ENCODE results near the gene PAX3.
"Not testable (repeated sequence)": the region's sequence is repeated elsewhere in the genome, so short reads cannot be mapped to it uniquely, and the experiment has no call there.

PAX3 gene

DNA sequence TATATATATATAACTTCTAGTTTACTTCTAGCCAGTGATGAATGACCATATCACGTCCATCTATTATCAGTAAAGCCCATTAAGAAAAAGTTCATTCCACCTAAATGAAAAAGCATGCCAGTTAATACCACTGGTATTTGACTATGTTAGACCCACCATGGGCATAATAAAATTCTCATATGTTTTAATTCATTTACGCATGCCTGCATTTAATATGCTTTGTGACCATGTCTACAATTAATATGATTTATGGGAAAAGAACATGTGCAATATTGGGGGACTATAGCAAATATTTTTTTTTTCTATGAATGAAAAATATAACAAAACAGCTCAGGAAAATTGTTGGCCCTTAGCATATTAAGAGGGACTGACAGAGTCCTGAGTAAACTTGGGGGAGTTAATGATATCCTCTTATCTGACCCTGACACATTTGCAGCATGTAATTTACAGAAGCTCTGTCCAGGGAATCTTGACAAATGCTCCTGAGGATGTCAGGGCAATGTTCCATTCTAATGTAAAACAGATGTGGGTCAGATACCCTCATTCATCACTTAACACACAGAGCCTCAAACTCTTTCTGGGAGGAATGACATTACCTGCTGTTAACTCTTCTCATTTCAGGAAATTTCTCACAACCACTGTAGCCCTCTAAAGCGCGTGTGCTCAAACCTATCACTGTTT is 90.6 kb downstream of the PAX3 start:
- FAIRE-seq: no peak

DNA sequence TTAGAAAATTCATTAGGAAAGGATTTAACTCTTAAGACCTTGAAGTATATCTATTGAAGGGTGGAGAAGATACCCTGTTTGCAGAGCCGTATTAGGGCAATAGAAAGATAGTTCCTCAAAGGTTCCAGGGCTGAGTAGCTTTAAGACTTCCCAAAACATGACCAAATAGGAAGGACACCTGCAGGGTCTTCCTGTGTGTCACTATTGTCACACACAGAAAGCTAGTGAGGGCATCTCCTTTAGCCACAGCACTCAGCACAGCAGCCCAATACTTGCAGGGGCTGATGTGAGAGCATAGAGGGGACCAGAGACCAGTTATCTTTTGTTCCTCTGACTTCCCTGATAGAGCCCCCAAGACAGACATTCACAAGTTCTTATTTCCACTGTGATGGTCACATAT is 93.7 kb downstream of the PAX3 start:
- no peak for FAIRE-seq

DNA sequence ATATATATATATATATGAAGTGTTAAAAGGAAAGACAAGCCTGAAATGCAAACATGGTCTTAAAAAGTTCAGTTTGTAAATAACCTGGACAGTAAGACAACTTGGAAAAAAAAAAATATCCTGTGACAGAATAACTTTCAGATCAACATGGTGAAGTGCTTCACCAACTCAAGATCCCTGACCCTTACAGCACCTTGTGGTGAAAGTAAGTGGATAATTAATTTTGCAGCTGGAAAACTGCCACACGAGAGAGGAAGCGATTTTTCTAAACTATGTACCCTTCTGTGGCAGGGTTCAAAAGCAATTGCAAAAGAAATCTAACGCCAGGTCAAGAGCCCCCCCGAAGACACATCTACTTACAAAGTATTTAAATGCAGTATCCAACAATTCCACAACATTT is 95.8 kb downstream of the PAX3 start:
- FAIRE-seq: no peak

DNA sequence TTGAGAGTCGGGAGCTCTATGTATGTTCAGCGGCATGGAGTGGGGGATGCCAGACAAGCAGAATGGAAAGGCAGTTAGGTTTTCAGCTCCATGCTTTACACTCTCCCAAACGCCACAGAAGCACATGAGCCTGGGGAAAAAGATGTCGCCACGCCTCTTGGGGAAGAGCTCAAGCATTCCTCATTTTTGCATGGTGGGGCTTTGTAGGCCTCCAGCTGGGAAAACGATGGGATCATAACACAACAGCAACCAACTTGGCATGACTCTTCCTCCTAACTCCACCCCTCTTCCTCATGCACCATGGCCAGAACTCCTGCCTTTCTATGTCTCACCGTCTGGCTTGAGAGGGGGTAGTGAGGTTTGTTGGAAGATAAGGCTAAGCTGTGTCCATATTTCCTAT is 102.6 kb downstream of the PAX3 start:
- no peak for FAIRE-seq

DNA sequence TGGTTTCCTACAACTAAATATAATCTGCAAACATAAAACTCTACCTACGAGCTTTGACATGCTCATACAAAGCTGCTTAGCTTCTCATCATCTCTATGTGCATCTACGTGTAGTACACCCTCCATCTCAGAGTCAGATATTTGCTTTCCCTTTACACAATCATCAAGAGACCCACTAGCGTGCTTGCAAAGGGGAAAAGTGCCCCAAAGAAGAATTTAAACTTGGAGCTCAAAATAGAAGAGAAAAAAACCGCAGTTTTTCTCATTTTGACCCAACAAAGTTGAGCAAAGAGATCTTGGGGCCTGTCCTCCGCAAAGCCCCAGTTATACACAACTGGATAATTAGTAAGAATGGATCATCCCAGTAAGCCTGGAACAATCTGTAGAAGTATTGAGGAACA is 104.1 kb downstream of the PAX3 start:
- no peak for FAIRE-seq

DNA sequence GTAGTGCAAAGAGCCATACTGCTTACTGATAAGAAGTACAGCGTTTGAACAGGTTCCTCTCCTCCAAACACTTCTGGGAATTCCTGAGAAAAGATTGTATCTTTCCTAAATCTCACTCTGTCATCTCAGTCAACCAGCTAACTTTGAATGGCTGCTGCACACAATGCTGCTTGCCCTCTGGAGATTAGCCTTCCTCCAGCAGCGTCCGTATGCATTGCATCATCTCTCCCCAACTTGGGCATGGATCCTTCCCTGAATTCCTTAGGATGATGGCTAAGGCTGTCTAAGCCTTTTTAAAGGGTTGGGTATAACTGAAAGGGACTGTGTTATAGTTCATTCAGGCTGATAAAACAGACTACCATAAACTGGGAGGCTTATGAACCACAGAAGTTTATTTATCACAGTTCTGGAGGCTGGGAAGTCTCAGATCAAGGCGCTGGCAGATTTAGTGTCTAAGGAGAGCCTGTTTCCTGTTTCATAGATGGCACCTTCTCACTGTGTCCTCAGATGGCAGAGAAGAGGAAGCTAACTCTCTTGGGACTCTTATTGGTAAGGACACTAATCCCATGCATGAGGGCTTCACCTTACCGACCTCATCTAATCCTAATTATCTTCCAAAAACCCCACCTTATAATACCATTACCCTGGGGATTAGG is 105.3 kb downstream of the PAX3 start:
- FAIRE-seq: no peak

DNA sequence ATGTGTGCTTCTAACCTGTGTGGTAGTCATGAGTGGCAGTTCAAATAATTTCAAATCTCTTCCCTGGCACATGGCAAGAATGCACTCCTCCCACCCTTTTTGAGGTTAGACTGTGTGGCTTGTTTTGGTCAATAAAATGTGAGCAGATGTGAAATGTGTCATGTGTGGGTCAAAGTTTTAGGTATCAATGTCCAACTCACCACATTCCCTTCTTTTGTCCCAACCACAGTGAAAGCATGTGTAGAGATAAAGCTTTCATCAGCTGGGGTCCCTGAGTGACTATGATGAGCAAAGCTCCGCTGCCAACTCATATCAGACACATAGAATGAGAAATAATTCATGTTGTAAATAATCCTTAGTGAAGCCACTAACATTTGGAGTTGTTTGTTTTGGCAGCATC is 118.2 kb downstream of the PAX3 start:
- no peak for FAIRE-seq

DNA sequence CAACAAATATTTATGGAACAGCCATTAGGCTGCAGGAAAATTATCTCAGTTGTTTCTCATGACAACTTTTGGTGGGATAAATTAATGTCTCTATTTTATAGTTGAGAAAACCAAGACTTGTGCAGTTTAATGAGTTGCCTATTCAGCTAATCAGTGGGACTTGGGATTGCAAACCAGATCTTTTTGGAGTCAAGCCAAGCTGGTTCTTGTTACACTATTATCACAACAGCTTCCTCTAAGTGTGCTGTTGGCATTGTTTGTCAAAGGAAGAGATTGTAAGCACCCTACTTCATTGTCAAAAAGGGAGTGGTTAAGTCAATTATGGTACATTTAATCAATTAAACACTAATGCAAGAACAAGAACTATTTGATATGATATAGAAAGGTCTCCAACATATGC is 119.2 kb downstream of the PAX3 start:
- no peak for FAIRE-seq

DNA sequence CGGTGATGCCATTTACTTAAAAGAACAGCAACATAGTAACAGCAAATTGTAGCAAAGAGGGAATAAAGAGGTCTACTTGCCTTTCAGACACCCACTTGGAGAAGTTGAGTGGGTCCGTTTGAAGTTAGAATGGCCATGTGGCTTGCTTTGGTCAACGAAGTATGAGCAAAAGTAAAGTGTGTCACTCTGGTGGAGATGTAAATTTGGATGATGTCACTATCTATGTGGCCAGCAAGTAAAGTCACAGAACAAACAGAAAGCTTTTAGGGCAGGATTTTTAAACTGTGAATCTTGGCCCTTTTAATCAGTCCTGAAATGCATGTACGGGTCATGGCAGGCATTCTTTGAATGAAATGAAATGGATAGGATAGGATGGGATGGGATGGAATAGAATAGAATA is 120.3 kb downstream of the PAX3 start:
- no peak for FAIRE-seq

DNA sequence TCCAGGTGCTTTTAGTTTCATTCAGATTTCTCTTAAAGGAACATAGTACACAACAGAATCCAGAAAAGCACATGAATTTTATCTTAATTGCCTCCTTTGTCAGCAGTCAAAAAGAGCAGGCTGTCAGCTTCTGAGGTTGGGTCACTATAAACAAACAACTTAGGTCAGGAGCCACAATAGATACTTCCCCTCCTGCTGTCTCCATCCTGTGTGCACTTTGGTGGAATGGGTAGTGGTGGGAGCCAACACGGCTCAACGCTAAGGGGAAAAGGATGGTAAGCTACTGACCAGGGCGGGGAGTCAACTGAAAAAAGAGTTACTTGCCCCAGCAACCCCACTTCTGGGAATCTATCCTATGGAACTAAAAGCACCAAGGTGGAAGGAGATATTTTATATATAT is 121.9 kb downstream of the PAX3 start:
- no peak for FAIRE-seq

DNA sequence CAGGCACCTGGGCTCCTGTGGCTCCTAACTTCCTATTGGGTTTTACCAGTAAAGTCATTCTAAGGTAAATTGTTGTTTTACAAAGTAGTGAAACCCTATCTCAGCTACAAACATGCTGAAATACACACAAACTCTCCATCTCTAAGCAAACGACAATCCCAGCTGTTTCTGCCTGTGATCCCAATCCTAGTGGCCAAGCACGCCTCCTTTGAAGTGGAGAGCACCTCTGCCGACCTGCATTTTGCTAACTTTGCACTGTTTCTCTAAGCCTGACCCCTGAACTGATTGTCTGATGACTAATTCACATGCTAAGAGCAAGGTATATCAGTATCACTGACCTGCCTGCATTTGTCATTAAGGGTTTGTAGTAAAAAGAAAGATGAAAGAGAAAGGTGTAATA is 124.3 kb downstream of the PAX3 start:
- FAIRE-seq: no peak

DNA sequence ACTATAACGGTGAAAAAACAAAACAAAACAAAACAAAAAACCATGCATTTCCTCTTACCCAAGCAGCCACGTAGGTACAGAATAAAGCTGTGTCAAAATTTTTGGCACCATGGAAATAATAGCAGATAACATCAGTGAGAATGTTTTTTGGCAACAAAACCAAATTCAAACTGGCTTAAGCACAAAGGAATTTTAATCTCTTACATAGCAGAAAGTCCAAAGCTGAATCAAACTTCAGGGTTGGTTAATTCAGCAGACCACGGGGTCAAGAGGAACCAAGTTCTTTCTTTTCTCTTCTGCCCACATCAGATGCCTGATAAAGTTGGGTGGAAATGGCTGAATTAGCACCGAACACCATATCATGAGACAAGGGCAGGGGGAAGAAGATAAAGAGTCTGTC is 129.5 kb downstream of the PAX3 start:
- no peak for FAIRE-seq

DNA sequence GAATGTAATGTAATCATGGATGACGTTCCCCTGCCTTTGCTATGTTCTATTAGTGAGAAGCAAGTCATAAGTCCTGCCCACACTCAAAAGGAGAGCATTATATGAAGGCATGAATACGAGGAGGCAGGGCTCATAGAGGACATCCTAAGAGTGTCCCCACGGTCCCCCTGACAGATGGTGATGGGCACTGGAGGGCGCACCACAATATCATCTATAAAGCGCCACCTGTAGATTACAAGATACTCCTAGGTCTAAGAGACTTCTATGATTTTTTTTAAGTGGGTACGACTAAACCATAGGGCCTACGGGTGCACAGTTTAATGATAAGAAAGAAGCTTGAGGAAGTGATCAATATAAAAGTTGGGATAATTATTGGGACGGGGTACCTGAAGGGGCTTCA is 131.0 kb downstream of the PAX3 start:
- no peak for FAIRE-seq

DNA sequence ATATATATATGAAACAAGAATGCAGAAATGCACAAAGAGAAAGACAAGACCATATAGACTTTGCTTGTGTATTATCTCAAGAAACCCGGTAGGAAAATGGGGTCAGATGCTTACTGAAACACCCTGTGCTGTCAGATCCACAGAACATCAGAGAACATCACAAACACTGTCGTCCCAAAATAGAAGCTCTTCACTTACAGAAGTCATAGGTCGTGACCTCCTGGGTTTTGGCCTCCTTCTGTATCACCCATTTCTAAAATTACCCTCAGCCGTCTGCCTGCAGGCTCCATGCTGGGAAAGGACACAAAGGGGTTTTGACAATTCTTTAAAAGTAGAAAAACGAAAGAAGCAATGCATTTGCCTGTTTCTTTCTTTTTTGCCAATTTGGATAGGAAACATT is 137.9 kb downstream of the PAX3 start:
- no peak for FAIRE-seq

DNA sequence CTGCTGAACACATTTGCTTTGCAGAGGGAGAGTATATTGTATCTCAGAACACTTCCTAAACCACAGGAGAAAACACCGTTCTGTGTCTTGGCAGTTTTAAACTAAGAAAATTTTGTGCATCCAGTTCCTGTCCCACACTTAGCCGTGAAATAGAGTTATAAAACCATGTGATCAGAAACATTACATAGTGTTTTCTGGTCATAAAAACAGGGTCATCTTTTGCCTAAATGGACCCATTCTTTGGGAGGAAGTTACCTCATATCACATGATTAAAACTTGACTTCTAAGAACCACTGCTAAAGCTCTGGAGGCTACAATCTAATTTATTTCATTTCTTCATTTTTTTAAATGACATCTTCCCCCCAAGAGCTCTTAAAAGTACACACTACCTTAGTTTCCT is 138.7 kb downstream of the PAX3 start:
- no peak for FAIRE-seq

DNA sequence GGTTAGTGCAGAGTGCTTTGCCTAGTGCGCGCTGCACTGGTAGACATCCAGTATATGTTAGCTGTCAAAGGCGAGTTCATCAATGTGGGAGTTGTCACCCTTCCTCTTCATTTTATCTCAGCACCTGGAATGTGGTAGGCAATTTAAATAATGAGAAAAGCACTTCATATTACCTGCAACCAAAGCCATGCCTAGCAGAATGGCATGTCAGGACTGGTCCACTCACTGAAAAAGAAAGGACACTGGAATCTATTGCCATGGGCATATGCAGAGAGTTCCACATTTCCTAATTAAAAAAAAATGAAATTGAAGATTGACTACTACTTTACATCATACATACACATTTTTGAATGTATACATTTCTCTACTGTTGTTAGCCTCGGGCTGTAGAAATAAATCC is 139.6 kb downstream of the PAX3 start:
- no peak for FAIRE-seq

DNA sequence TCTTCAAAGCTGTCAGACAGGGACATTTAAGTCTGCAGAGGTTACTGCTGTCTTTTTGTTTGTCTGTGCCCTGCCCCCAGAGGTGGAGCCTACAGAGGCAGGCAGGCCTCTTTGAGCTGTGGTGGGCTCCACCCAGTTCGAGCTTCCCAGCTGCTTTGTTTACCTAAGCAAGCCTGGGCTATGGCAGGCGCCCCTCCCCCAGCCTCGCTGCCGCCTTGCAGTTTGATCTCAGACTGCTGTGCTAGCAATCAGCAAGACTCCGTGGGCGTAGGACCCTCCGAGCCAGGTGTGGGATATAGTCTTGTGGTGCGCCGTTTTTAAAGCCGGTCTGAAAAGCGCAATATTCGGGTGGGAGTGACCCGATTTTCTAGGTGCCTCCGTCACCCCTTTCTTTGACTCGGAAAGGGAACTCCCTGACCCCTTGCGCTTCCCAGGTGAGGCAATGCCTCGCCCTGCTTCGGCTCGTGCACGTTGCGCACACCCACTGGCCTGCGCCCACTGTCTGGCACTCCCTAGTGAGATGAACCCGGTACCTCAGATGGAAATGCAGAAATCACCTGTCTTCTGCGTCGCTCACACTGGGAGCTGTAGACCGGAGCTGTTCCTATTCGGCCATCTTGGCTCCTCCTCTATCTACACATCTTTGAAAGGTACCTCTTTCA is 143.7 kb downstream of the PAX3 start:
- not testable (repeated sequence) for FAIRE-seq
